ENCODE data around the gene ACACB. TPM values are rescaled to one million over a fixed set of nuclear protein-coding genes. Genes with fewer than 3 reads are reported as not detected.

ACACB gene
- total RNA-seq, 1 donor from 2014 or later = 130 TPM

- DNase-seq (ENCODE audit: extremely low spot score in 2 of 2) = no peak
- intact Hi-C loops (cut with DNase I) = no loop called here
- TF ChIP-seq POLR2AphosphoS5 (IDR thresholded peaks at IDR 0.05; ENCODE audit: insufficient read depth in 1 of 2, low read depth in 1 of 2) (no peak), POLR2A (IDR thresholded peaks at IDR 0.05) (no peak), CTCF (IDR thresholded peaks at IDR 0.05) (no peak)
- H3K4me3 ChIP-seq = no peak overlapping the region
- no peaks in the 10 kb centered on the region for H3K27me3 ChIP-seq
- H3K9me3 ChIP-seq = no peaks in the 10 kb centered on the region
- no peak overlapping the region for H3K27ac ChIP-seq
- H3K4me1 ChIP-seq = no peaks in the 10 kb centered on the region
- H3K36me3 ChIP-seq = peaks cover 0 to 66% of the 10 kb centered on the region in 2 donors
Observed at GRCh38 chr12:109188108-109188712, 71.8 kb downstream of the ACACB start.

GRCh38 chr12:109189291-109189690 is 72.9 kb downstream of the ACACB start:
- intact Hi-C loops (cut with DNase I) = no loop called here
- H3K27me3 ChIP-seq = no peaks in the 10 kb centered on the region
- TF ChIP-seq POLR2A (IDR thresholded peaks at IDR 0.05) (no peak), CTCF (IDR thresholded peaks at IDR 0.05) (no peak), POLR2AphosphoS5 (IDR thresholded peaks at IDR 0.05; ENCODE audit: insufficient read depth in 1 of 2, low read depth in 1 of 2) (no peak)
- H3K9me3 ChIP-seq = no peaks in the 10 kb centered on the region
- H3K4me1 ChIP-seq = no peaks in the 10 kb centered on the region
- DNase-seq (ENCODE audit: extremely low spot score in 2 of 2) = no peak
- no peak overlapping the region for H3K4me3 ChIP-seq
- no peak overlapping the region for H3K27ac ChIP-seq
- H3K36me3 ChIP-seq = peaks cover 0 to 74% of the 10 kb centered on the region in 2 donors

- Histone ChIP-seq H3K4me3 (no peak overlapping the region), H3K27ac (no peak overlapping the region), H3K4me1 (no peaks in the 10 kb centered on the region), H3K27me3 (no peaks in the 10 kb centered on the region), H3K36me3 (peaks cover 0 to 72% of the 10 kb centered on the region in 2 donors), H3K9me3 (no peaks in the 10 kb centered on the region)
- intact Hi-C loops (cut with DNase I) = no loop called here
- DNase-seq (ENCODE audit: extremely low spot score in 2 of 2) = no peak
- TF ChIP-seq CTCF (IDR thresholded peaks at IDR 0.05) (no peak), POLR2A (IDR thresholded peaks at IDR 0.05) (no peak), POLR2AphosphoS5 (IDR thresholded peaks at IDR 0.05; ENCODE audit: insufficient read depth in 1 of 2, low read depth in 1 of 2) (no peak)
Observed at GRCh38 chr12:109191621-109192250, 75.3 kb downstream of the ACACB start.

- TF ChIP-seq POLR2A (IDR thresholded peaks at IDR 0.05) = no peak
- no peak for TF ChIP-seq CTCF (IDR thresholded peaks at IDR 0.05)
- TF ChIP-seq POLR2AphosphoS5 (IDR thresholded peaks at IDR 0.05; ENCODE audit: insufficient read depth in 1 of 2, low read depth in 1 of 2) = no peak
- intact Hi-C loops (cut with DNase I) = no loop called here
- Histone ChIP-seq H3K27me3 (no peaks in the 10 kb centered on the region), H3K27ac (no peak overlapping the region), H3K9me3 (no peaks in the 10 kb centered on the region), H3K4me1 (no peaks in the 10 kb centered on the region), H3K4me3 (no peak overlapping the region), H3K36me3 (peaks cover 0 to 72% of the 10 kb centered on the region in 2 donors)
- DNase-seq (ENCODE audit: extremely low spot score in 2 of 2) = no peak
Observed at GRCh38 chr12:109192358-109192757, 76.0 kb downstream of the ACACB start.

GRCh38 chr12:109193896-109194295 is 77.5 kb downstream of the ACACB start:
- Histone ChIP-seq H3K27me3 (no peaks in the 10 kb centered on the region), H3K4me3 (no peak overlapping the region), H3K27ac (no peak overlapping the region), H3K4me1 (no peaks in the 10 kb centered on the region), H3K9me3 (no peaks in the 10 kb centered on the region), H3K36me3 (peaks cover 0 to 56% of the 10 kb centered on the region in 2 donors)
- DNase-seq (ENCODE audit: extremely low spot score in 2 of 2) = no peak
- intact Hi-C loops (cut with DNase I) = no loop called here
- TF ChIP-seq CTCF (IDR thresholded peaks at IDR 0.05) (no peak), POLR2AphosphoS5 (IDR thresholded peaks at IDR 0.05; ENCODE audit: insufficient read depth in 1 of 2, low read depth in 1 of 2) (no peak), POLR2A (IDR thresholded peaks at IDR 0.05) (no peak)

All from vagina (tissue), 2 donors.